ENCODE measurements around the gene RERE.

DNA sequence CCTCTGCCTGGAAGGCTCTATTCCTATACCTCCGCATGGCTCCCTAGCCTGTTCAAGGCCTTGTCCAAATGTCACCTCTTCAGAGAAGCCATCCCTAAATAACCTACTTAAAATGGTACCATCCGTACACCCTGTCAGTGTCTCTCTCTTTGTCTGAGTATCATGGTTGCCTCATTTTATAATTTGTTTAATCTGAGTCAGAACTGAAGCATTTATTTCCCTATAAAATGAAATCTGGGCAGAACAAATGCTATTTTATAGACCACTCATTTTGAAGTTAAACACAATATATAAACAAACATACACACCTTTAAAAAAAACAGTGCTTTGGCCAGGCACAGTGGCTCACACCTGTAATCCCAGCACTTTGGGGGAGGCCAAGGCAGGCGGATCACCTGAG is 30.2 kb downstream of the RERE start:
- TF ChIP-seq, protein P1, sequence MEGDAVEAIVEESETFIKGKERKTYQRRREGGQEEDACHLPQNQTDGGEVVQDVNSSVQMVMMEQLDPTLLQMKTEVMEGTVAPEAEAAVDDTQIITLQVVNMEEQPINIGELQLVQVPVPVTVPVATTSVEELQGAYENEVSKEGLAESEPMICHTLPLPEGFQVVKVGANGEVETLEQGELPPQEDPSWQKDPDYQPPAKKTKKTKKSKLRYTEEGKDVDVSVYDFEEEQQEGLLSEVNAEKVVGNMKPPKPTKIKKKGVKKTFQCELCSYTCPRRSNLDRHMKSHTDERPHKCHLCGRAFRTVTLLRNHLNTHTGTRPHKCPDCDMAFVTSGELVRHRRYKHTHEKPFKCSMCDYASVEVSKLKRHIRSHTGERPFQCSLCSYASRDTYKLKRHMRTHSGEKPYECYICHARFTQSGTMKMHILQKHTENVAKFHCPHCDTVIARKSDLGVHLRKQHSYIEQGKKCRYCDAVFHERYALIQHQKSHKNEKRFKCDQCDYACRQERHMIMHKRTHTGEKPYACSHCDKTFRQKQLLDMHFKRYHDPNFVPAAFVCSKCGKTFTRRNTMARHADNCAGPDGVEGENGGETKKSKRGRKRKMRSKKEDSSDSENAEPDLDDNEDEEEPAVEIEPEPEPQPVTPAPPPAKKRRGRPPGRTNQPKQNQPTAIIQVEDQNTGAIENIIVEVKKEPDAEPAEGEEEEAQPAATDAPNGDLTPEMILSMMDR (IDR thresholded peaks at IDR 0.05), result no peak
- no peak for TF ChIP-seq POLR2A (IDR thresholded peaks at IDR 0.05)
- TF ChIP-seq POLR2AphosphoS5 (IDR thresholded peaks at IDR 0.05), result no peak
